BJ (cell line): ENCODE measurements around the gene CTCF. TPM values are rescaled to one million over a fixed set of nuclear protein-coding genes. Genes with fewer than 3 reads are reported as not detected.

Source experiments
- CTCF ChIA-PET: fragments of 350-600 bp; formaldehyde crosslinking; extraction: SDS; loops from one replicate; lab custom pipeline; 2021; ENCODE audit warnings: antibody characterized with exemption, inconsistent platforms; lab: Yijun Ruan, JAX
- POLR2A ChIA-PET: fragments of 300-600 bp; sonication (Branson Sonifier 250); formaldehyde crosslinking; extraction: SDS; loops from one replicate; lab custom pipeline; 2021; ENCODE audit warnings: antibody characterized with exemption; lab: Charles Lee
- DNase-seq: peaks from one replicate; pipeline ENCODE4 v3.0.0-alpha.2; 2011; ENCODE audit warnings: low read depth
- H3K27me3 ChIP-seq: 2 replicates; pipeline ENCODE4 v1.6.0; 2011; ENCODE audit warnings: low read length; ENCODE audit not compliant: control insufficient read depth, insufficient read depth
- H3K36me3 ChIP-seq: 2 replicates; pipeline ENCODE4 v1.5.1; 2011; ENCODE audit warnings: low read length; ENCODE audit not compliant: control insufficient read depth, insufficient read depth
- H3K4me3 ChIP-seq: 2 replicates; pipeline ENCODE4 v1.5.1; 2011; ENCODE audit warnings: low read depth, mild to moderate bottlenecking, control low read depth, low read length
- polyA plus RNA-seq: library from polyadenylated mRNA; depleted of rRNA; stranded (reverse); fragments of >200 nt; gene quantifications from 2 replicates; pipeline ENCODE4 v1.2.3, GENCODE V29; 2011
- TF ChIP-seq, protein P1 (sequence below): IDR thresholded peaks from 2 replicates; pipeline ENCODE4 v1.5.1; 2011; ENCODE audit warnings: low read depth, mild to moderate bottlenecking, control low read depth, inconsistent platforms, low read length, moderate library complexity; ENCODE audit not compliant: insufficient read depth

Gene CTCF
- polyA plus RNA-seq, 1 experiment, result 20.9 TPM

DNA sequence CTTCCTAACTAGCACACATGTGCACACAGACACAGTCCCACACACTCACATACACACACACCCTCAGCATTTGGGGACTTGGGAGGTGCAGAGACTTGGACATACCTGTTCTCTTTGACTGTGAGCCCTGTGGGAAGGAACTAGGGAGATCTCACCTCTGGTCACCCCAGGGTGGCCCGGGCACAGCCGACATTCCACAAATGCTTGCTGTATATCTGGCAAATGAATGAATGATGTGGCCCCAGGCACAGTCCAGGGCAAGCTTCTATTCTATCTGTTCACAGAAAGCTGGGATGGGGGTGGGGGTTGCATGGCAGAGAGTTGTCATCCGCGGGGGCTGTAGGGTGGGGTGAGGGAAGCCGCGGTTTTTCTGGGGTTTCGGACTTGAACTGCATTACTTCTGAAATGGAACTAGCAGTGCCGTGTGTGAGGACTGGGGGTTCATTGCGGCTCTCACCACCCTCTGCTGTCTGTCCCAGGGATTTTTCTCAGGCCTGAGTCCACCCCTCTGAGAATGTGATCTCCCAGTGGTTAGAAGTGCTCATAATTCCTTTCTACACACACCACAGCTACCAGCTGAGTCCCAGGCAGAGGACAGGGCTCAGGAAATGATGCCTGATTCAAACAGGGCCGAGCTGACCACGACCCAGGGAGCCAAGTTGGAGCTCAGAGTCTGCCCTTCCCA, 37.0 kb upstream of the CTCF start:
- Histone ChIP-seq H3K27me3 (no peaks in the 10 kb centered on the region), H3K36me3 (no peaks in the 10 kb centered on the region), H3K4me3 (no peak overlapping the region)
- CTCF ChIA-PET, result interaction anchor here (0.9 to 2.7 kb wide), 7 partner anchors 10 to 147 kb away, joined by 3 to 13 read pairs (median 7); partner anchors contain the start of genes CARMIL2 and CTCF
- DNase-seq, result no peak
- POLR2A ChIA-PET, result no interaction called here
- TF ChIP-seq, protein P1, sequence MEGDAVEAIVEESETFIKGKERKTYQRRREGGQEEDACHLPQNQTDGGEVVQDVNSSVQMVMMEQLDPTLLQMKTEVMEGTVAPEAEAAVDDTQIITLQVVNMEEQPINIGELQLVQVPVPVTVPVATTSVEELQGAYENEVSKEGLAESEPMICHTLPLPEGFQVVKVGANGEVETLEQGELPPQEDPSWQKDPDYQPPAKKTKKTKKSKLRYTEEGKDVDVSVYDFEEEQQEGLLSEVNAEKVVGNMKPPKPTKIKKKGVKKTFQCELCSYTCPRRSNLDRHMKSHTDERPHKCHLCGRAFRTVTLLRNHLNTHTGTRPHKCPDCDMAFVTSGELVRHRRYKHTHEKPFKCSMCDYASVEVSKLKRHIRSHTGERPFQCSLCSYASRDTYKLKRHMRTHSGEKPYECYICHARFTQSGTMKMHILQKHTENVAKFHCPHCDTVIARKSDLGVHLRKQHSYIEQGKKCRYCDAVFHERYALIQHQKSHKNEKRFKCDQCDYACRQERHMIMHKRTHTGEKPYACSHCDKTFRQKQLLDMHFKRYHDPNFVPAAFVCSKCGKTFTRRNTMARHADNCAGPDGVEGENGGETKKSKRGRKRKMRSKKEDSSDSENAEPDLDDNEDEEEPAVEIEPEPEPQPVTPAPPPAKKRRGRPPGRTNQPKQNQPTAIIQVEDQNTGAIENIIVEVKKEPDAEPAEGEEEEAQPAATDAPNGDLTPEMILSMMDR, result peak; percentile 31; the same call in 1 of the 2 replicates

DNA sequence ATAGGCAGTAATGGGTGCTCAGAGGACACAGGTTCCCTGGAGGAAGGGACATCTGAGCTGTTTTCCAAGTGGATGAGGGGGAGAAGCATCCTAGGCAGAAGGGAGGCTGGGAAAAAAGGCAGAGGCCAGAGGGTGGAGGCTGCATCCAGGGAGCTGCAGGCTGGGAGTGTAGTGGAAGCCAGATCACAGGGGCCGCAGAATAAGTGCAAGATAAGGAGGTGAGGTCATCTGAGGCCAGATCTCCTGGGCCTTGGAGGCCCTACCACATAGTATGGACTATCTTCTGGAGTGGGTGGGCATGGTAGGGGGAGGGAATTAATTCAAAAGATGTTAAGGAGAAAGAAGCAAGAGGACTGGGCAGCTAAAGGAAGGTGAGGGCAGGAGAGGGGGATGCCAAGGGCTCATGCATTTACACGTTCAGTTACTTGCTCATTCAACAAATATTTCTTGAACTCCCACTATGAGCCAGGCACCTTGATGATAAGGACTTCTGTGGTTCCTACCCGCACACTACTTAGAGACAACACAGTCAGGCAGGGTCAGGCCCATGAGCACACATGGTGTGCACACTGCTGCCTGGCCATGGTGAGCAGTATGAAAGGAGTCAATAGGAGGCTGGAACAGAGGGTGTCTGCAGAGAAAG, 36.1 kb upstream of the CTCF start:
- TF ChIP-seq, protein P1, result no peak
- Histone ChIP-seq H3K27me3 (no peaks in the 10 kb centered on the region), H3K36me3 (no peaks in the 10 kb centered on the region), H3K4me3 (no peak overlapping the region)
- DNase-seq, result no peak
- CTCF ChIA-PET, result interaction anchor here (0.9 to 2.7 kb wide), 7 partner anchors 11 to 146 kb away, joined by 3 to 13 read pairs (median 7); partner anchors contain the start of genes CARMIL2 and CTCF
- POLR2A ChIA-PET, result no interaction called here

DNA sequence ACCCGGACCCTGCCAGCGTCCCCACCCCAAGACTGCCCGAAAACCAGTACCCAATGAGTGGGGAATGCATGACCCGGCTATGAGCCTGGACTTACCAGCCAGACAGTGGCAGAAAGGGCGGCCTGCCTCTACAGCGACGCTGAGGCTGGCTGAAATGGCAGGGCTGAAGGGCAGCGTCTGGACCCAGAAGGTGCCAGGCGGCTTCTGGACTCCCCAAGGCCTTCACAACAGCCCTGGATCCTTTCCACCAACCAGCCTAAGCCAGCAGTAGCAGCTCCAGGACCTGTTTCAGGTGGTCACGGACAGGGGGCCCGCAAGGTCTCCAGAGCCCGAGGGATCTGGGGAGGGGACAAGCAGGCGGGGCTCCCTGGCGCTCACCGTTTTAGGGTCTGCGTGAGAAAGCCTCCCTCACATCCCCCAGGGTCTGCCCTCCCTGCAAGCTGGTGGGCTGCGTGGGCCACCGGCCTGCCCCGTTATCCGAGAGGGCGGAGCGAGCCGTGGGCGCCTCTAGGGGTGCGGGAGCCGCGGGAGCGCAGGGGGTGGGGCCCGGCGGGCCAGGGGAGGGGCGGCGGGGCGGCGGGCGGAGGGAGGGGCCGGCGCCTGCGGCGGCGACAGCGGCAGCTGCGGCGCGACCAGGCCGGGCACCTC, 34.0 kb upstream of the CTCF start, which contains the start of gene RIPOR1:
Gene RIPOR1, plus strand, starts transcription at position 608 of the 648 bp plus-strand sequence. CDS start 9,618 bp downstream, outside the sequence.
- ChIA-PET POLR2A (no interaction called here), CTCF (interaction anchor here (0.7 to 2.9 kb wide), 5 partner anchors 14 to 139 kb away, joined by 5 to 15 read pairs (median 6); partner anchors contain the start of genes C16orf86, CARMIL2, CTCF and ENKD1)
- TF ChIP-seq, protein P1, result peak; percentile 12; the same call in 1 of the 2 replicates
- no peaks in the 10 kb centered on the region for H3K36me3 ChIP-seq
- H3K27me3 ChIP-seq, result no peaks in the 10 kb centered on the region
- DNase-seq, result no peak
- H3K4me3 ChIP-seq, result peak within 1 kb of the TSS; percentile 77

DNA sequence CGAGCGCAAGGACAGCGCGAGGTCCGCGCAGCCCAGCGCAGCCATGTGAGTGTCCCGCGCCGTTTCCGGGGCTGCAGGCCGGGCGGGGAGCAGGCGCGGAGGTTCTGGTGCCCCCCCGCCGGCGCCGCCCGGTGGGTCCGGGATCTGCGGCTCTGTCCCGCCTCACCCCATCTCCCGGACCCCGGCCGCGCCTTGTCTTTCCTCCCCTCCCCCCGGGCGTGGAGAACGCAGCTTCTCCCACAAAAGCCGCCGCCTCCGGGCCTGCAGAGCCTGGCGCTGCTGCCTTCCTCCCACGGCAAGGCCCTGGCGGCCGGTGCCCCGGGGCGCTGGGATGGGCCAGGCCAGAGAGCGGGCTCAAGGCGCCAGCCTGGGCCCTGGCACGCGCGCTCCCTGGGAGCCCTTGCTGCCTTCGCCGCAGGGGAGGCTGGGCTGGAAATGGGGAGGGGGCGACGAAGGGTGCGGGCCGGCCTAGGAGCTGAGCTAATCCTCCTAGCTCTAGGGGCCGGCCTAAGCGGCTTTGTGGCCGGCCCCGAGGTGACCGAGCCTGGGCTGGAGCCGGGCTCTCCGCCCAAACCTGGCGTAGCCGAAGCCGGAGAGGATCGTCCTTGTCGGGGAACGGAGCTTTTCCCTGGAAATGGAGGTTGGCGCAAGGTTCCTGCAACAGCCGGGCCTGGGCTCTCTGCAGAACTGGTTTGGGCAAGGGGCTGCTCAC, 33.3 kb upstream of the CTCF start:
- no peak for DNase-seq
- Histone ChIP-seq H3K36me3 (no peaks in the 10 kb centered on the region), H3K4me3 (peak overlapping the region; percentile 77), H3K27me3 (no peaks in the 10 kb centered on the region)
- TF ChIP-seq, protein P1, result no peak
- POLR2A ChIA-PET, result no interaction called here
- CTCF ChIA-PET, result interaction anchor here (0.7 to 2.9 kb wide), 9 partner anchors 8 to 138 kb away, joined by 4 to 34 read pairs (median 6); partner anchors contain the start of genes C16orf86, CARMIL2, CTCF and ENKD1
